ENCODE results near the gene DKC1.

DNA sequence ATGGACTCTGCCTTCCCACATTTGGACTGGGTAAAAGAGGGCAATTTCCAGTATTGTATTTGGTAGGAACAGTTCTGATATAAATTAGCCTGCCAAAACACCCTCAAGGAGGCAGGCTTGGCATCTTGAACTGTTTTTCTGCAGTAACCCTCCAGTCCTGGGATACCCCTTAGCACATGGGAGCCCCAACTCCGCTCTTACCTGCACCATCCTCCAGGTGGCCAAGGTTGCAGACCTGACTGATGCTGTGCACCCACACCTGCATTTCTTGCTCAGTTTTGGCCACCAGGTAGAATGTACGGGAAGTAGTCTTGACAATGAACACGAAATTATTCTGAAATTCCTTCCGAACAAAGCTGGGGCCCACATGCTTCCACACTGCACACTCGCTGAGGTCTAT lies 46.8 kb upstream of the DKC1 start:
- TF ChIP-seq, protein P1, sequence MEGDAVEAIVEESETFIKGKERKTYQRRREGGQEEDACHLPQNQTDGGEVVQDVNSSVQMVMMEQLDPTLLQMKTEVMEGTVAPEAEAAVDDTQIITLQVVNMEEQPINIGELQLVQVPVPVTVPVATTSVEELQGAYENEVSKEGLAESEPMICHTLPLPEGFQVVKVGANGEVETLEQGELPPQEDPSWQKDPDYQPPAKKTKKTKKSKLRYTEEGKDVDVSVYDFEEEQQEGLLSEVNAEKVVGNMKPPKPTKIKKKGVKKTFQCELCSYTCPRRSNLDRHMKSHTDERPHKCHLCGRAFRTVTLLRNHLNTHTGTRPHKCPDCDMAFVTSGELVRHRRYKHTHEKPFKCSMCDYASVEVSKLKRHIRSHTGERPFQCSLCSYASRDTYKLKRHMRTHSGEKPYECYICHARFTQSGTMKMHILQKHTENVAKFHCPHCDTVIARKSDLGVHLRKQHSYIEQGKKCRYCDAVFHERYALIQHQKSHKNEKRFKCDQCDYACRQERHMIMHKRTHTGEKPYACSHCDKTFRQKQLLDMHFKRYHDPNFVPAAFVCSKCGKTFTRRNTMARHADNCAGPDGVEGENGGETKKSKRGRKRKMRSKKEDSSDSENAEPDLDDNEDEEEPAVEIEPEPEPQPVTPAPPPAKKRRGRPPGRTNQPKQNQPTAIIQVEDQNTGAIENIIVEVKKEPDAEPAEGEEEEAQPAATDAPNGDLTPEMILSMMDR (conservative IDR thresholded peaks at IDR 0.05; ENCODE audit: low read length), result no peak
- TF ChIP-seq EZH2phosphoT487 (IDR thresholded peaks at IDR 0.05; ENCODE audit: borderline replicate concordance, low read depth, low read length), result no peak

Measured in OCI-LY7 (cell line).